Stimulated activated naive CD8-positive, alpha-beta T cell treated with anti-CD3 and anti-CD28 coated beads, Interleukin-15, Interleukin-2, amounts not matched to agents 100 U/mL and 50 U/mL, for 24 hours (primary cell): Measurements from ENCODE around the gene ARAP1.

Experiments
- ATAC-seq: fragments of 150-1000 bp; cut with Tn5 transposase; one replicate; pipeline ENCODE4 v1.10.0; 2021
- DNase-seq: peaks from one replicate; pipeline ENCODE4 v3.0.0; 2021

Gene ARAP1

GRCh38 chr11:72682238-72682857 lies 69.9 kb downstream of the ARAP1 start:
- ATAC-seq: no peak
- no peak for DNase-seq

- DNase-seq (no peak), ATAC-seq (no peak)
These were observed 70.7 kb downstream of the ARAP1 start for GRCh38 chr11:72681226-72682153.

- no peak for ATAC-seq
- DNase-seq: no peak
These were observed 71.5 kb downstream of the ARAP1 start for GRCh38 chr11:72680624-72681158.

- no peak for ATAC-seq
- no peak for DNase-seq
These were observed 72.3 kb downstream of the ARAP1 start for GRCh38 chr11:72679869-72680268.

GRCh38 chr11:72678524-72678923 lies 73.7 kb downstream of the ARAP1 start:
- ATAC-seq (no peak), DNase-seq (no peak)

- DNase-seq: peak; percentile 78
- peak; percentile 70 for ATAC-seq
These were observed 75.3 kb downstream of the ARAP1 start for GRCh38 chr11:72676861-72677341.

GRCh38 chr11:72675221-72675620 lies 77.0 kb downstream of the ARAP1 start:
- DNase-seq: no peak
- no peak for ATAC-seq

- ATAC-seq (no peak), DNase-seq (no peak)
These were observed 78.0 kb downstream of the ARAP1 start, which contains the start of gene PDE2A for GRCh38 chr11:72673943-72674828. Gene PDE2A, minus strand, starts transcription at chr11:72674422. Its CDS starts 215 bp downstream, at chr11:72674207.

- DNase-seq (no peak), ATAC-seq (no peak)
These were observed 78.8 kb downstream of the ARAP1 start for GRCh38 chr11:72673284-72673942.

- DNase-seq (no peak), ATAC-seq (no peak)
These were observed 79.5 kb downstream of the ARAP1 start for GRCh38 chr11:72672597-72673238.

- ATAC-seq (no peak), DNase-seq (no peak)
These were observed 80.8 kb downstream of the ARAP1 start for GRCh38 chr11:72671152-72672099.

GRCh38 chr11:72670041-72670440 lies 82.2 kb downstream of the ARAP1 start:
- ATAC-seq (no peak), DNase-seq (no peak)

GRCh38 chr11:72669527-72669926 lies 82.7 kb downstream of the ARAP1 start:
- no peak for ATAC-seq
- DNase-seq: peak; percentile 15

GRCh38 chr11:72668629-72669347 lies 83.4 kb downstream of the ARAP1 start:
- peak; percentile 96 for ATAC-seq
- DNase-seq: peak; percentile 73

- DNase-seq (no peak), ATAC-seq (no peak)
These were observed 86.2 kb downstream of the ARAP1 start for GRCh38 chr11:72665911-72666472.

- ATAC-seq (no peak), DNase-seq (no peak)
These were observed 90.2 kb downstream of the ARAP1 start for GRCh38 chr11:72662036-72662435.

GRCh38 chr11:72661486-72661885 lies 90.7 kb downstream of the ARAP1 start:
- no peak for DNase-seq
- ATAC-seq: no peak

GRCh38 chr11:72658989-72659640 lies 93.1 kb downstream of the ARAP1 start:
- DNase-seq: no peak
- ATAC-seq: no peak
